NCI-H1105 (cell line): ENCODE results near the gene FGF12.
"Not testable (repeated sequence)": the region's sequence is repeated elsewhere in the genome, so short reads cannot be mapped to it uniquely, and the experiment has no call there.

Source experiments
- DNase-seq: peaks from one replicate; lab custom pipeline; 2025; lab: John Stamatoyannopoulos, UW

The FGF12 gene

DNA sequence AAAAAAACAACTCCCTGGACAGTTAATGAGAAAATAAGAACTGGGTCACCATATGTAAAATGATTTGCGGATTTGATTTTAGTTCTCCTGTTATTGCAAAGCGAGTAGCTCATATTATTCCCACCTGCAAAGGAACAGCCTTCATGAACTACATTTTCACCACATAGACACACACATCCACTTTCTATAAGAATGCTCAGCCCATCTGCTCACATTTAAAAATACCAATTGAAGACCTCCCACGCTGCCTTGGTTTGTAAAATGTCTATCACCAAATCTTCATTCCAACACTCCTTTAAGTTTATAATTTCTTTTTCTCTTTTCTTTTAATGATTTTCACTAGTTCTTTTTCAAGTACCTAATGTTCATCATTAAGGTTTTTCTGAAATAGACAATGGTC is 148.6 kb downstream of the FGF12 start:
- DNase-seq: no peak

DNA sequence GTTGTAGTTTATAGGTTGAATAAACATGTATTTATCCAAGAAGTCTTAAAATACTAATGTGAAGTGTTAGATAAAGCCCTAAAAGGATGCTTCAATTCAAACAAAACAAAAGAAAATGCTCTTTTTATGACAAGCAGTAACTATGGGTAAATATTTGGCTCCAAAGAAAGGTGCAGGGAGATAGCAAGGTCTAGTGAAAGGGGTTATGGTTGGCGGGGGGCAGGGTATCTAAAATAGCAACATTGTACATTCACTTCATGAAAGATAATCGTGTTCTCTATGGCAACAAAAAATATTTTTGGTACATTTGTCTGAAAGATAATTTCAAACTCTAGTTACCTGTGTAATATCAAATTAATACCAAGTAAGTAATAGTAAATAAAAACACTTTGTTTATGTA is 149.5 kb downstream of the FGF12 start:
- no peak for DNase-seq

DNA sequence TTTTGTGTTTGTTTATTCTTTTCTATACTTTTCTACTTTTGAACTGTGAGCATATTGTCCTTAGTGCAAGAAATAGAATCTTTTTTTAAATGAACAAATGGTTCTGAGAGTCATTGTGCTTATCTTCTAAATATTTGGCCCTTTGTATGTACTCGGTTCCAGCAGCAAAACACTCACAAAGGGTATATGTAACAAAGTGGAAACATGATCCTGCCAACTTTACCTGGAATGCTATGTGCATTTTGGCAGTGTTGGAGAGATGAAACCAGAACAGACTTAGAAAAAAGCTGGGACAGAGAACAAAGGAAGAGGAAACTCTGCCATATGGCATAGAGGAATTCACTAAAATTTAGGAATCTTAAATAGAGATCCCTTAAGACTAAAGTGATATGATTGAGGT is 150.1 kb downstream of the FGF12 start:
- no peak for DNase-seq

DNA sequence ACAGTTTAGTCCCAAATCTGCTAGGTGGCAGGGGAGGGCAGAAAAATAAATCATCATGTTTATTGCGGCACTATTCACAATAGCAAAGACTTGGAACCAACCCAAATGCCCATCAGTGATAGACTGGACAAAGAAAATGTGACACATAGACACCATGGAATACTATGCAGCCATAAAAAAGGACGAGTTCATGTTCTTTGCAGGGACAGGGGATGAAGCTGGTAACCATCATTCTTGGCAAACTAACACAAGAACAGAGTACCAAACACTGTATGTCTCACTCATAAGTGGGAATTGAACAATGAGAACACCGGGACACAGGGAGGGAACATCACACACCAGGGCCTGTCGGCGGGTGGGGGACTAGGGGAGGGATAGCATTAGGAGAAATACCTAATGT is 150.6 kb downstream of the FGF12 start:
- DNase-seq: not testable (repeated sequence)

DNA sequence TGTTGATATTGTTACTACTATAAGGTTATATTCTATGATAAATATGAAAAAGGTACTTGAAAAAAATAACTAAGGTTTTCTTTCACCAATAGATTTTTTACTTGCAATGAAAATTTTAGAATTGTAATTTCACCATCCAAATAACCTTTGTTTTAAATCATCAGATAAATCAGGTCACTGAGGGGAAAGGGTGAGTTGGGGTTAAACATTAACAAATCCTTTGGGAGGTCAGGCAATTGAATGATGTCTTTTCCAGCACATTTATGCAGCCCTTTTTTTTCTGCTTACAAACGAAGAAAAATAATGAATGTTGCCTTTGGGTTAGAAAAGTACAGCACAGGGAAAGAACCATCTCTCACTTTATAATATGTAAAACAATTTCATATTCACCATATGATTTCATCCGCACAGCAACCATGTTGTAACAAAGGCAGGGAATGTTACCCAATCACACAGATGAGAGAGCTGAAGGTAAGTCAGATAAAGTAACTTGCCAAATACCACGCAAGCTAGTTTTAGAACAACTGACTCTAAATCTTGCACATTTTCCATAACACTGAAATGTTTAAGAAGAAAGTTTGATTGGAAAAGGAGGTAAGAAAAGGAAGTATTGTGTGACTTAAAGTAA is 151.3 kb downstream of the FGF12 start:
- DNase-seq: no peak

DNA sequence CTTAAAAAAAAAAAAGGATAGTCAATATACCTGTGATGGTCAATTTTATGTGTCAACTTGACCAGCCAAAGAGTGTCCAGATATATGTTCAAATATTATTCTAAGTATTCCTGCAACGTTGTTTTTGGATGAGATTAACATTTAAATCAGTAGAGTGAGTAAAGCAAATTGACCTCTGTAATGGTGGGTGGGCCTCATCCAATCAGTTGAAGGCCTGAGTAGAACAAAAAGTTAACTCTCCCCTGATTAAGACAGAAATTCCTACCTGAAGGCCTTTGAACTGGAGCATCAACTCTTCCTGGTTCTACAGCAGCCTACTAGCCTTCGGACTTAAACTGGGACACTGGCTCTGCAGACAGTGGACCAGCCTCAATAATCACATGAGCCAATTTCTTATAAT is 154.1 kb downstream of the FGF12 start:
- DNase-seq: no peak

DNA sequence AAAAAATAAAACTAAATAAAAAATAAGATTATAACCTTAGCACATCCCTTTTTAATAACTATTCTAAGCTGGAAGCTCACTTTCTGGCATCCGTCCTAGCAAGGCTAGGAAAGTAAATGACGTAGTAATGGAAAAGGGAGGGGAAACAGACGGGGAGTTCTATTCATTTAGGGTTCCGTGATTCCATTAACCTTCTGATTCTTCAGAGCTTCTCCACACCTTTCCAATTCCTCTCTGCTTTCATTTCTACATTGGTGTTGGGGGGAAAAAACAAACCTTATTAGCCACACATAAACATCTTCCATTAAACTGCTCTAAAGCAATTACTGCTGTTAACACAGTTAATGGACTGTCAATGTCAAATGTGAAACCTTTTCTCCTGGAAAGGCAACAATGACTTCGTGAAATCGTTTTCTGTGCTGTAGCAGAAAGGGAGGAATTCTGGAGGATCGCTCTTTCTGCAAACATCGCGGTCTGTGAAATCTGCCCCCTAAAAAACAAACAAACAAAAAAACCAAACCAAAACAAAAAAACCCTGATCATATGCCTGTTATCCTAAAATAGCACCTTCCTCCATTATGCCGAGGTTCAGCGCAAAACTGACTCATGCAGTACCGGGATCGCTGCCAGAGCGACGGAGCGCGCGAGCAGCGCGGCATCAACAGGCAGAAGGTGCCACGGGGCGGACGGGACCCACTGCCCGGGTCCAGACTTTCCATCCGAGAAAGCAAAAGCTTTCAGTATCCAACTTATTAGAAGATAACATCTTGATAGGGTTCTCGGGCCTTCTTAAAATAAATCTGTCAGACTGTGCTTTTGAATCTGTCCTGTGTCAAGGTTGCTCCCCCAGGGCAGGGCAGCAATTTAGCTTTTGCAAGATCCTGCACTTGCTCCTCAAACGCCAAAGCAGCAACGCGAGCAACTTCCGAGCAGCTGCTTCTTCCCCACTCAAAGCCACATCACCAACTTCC is 156.2 kb downstream of the FGF12 start:
- DNase-seq: peak; percentile 78

DNA sequence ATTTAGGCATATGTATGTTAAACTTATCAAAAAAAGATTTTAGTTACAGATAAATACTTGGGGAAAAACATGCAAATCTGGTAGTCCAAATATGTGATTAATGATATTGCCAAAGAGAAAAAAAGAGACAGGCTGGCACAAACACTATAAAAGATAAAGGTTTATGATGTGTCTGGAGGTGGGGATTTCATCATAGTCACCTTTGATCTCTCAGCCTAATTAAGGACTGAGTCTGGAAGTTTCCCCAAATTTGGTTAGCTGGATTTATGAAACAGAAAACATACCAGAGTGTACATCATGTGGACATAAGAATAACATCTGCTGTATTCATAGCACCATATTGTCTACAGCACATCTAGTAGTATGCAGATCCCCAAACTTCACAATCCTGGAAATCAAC is 157.0 kb downstream of the FGF12 start:
- DNase-seq: peak; percentile 38

DNA sequence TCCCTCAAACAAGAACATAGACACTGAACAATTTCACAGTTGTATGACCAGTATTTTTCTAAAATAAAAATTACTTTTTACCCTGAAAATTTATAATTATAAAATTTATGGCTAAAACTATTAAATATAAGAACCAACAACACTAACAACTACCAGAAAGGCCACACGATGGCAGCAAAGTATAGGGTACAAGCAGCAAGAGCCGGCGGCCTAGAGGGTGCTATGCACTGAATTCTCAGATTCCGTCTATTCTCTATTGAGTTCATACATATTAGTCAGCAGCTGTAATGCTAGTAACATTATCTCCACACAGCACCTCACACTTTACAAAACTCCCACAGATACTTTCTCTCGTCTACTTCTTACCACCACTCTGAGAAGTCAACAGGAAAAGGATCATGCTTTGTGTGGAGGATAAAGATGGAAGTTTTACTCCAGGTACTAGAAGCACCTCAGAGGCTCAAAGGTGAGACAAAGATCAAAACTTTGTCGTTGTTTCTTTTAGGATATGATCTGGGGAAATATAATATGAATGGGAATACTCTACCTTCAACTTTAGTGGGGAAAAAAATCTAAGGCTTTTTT is 160.5 kb downstream of the FGF12 start:
- peak; percentile 85 for DNase-seq

DNA sequence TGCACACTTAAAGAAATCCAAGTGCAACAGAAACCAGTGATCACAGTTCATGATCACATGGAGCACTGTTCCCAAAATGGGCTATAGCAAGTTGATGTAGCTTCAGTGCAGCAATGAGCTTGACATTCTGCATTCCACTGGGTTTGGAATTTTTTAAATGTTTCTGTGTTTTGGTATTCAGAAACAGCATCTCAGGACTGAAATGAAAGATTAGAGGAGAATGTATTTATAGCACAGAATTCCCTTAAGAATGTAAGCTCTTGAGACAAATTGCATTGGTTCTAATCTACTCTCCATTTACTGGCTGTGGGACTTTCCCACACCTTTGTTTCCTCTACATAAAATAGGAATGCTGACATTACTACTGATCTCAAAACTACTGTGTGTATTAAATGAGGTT is 162.7 kb downstream of the FGF12 start:
- DNase-seq: no peak

DNA sequence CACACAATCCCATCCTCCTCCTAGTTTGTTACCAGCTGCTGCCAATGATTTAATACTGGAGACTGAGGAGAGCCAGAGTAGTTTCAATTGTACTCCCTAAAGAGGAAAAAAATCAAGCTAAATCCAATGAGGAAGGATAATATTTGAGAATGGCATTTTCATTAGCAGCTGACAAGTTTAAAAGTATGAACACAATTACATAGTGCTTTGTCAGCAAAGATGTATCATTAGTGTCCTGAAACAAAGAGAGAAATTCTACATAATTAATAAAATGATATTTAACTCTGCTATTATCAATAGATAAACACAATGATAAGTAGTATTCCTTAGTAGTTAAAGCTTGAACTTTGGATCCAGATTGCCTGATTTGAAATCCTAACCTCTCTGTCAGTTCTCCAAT is 163.9 kb downstream of the FGF12 start:
- no peak for DNase-seq

DNA sequence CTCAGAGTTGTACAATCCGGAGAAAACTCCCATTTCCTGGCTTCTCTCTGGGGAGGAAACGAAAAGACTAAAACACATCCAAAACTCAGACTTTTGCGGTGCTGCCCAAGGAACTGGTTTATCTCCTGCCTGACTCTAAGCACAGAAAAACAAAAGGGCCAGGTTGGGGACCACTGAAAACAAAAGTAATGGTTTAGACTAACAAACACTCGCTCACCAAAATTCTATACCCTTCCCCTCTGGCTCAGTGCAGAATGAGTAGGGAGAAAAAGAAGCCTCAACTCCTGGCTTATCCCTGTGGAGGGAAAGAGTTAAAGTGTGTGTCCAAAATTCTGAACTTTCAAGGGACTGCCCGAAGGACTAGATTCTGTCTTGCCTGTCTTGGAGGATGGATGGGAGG is 173.6 kb downstream of the FGF12 start:
- no peak for DNase-seq

DNA sequence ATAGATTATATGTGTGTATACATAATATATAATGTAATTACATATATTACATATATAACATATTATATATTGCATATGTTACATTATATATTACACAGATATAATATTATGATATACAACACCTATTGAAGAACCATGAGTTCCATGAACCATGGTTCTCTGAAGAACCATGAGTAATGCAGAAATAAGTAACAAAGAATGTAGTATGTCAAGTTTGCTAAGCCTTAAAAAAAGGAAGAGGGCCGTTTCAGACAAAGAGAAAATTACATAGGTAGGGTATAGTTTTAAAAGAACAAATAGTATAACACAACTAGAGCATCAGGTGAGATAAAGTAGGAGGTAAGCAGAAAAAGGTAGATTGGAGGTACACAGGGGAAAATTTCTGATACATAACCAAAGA is 177.0 kb downstream of the FGF12 start:
- DNase-seq: no peak

DNA sequence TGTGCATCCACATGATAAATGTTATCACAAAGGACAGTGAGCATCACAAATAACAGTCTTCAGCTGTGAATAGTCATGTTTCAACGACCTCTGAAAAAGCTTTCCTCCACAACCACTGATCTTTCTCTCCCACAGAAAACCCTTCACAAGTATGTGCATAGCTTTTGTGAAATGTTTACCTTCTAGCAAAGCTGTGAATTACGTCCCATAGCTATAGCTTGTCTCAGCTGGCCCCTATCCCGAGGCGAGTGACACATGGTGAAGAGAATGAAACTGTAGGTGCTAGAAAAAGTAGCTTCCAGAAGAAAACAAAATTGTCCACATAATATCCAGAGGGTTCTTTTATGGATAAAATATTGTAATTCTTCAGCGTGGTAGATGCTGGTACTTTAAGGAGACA is 182.0 kb downstream of the FGF12 start:
- DNase-seq: no peak

DNA sequence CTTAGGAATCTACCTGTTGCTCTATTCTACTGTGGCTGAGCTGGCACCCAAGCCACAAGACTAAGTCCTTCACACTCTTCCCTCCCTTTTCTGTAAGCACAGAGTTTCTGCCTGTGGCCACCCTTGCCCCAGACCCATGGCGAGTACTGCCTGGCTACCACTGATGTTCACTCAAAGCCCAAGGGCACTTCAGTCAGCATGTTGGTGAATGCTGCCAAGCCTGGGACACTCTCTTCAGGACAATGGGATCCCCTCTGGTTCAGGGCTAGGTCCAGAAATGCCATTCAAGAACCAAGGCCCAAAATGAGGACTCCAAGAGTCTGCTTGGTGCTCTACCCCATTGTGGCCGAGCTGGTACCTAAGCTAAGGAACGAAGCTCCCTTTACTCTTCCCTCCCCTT is 184.2 kb downstream of the FGF12 start:
- no peak for DNase-seq

DNA sequence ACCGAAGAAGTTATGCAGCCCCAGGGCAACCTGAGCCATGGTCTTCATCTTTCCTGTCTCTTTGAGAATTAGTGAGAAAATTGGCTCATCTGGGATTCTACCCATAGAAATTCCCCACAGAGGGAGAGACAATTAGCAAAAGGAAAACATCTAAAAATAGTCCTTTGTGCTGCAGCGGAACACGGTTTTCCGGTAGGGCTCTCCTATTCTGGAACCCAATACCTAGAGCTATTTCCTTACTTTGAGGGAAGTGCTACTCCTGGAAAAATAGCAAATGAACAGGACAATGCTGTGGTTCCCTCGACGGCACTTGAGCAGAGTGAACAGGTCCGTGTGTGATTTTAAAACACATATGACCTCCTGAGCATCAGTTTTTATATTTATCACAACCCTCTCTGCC is 210.5 kb downstream of the FGF12 start:
- no peak for DNase-seq

DNA sequence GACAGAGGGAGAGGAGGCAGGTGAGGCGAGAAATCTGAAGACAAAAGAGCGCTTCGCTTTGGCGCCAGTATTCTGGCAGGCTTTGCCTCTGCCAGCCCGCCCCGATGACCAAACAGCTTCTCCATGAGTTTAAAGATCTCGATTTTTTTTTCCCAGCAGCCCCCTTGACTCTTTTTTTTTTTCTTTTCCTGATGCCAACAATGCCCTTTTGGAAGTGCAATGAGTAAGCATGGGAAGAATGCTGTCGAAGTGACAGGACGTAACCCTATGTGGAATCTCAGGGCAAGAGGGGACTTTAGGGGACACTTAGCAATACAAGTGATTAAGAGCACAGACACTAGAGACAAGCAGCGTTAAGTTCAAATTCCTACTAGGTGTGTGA is 211.7 kb downstream of the FGF12 start:
- peak; percentile 92 for DNase-seq

DNA sequence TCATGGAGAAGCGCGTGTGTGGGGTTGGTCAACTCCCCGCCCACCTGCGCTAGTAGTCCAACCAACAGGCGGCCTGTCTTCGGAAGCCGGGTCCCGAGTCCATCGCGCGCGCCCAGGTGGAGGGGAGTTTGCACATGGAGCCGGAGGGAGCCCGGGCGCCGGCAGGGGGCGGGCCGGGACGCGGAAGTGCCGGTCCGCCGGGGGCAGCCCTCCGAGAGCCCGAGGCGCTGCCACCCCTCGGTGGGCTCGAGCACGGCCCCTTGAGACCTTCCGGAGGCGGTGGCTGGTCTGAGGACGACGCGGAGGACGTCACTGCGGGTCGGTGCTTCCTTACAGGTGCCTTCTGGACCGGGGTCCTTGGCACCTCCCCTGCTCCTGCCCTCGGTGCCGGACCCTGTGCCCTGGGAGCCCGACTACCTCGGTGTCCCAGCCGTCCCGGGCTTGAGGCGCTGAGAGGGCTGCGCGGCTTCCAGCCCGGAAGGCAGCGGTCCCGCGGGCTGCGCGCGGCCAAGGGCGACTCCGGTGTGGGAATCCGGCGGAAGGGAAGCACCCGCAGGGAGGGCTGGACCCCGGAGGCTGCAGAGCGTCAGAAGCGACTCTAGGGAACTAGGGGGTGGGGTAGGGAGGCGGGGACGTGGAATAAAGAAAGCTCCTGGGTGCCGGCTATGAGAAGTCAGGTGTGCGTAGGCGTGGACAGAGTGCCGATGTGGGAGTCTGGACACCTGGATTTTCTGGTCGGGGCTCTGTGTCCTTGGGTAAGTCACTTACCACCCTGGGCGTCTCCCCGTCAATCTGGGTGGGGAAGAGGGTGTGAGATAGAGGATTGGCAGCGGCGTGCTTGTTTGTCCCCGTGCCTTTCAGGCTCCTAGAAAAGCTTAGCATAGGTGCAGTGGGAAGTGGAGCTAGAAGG is 212.3 kb downstream of the FGF12 start:
- peak; percentile 95 for DNase-seq

DNA sequence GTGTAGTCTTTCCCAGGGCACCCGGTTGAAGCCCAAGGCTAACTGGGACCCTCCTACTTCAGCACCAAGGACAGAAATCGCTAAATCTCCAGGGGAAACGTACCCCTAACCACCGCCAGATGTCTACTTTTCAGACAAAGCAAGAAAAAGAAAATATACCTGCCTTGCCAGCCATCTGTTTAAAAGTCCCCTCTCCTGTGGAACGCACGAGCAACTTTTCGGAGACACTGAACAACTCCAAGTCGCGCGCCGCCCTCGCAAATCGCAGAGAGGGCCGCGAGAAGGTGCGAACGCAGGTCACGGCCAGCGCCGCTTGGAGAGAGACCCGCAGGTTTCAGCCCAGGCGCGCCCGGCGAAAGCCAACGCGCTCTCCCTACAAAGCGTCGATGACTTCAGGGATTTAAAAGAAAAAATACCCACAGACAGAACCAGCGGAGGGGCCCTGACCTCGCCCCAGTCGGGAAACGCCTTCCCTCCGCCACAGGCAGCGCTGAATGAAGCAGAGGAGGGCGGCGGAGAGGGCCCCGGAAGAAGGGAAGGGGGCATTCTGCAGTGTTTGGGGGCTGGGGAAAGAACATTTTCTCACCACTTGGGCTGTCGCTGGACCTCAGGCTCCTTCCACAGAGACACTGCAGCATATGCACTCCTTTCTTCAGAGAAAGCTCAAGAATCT is 213.1 kb downstream of the FGF12 start:
- DNase-seq: peak; percentile 46

DNA sequence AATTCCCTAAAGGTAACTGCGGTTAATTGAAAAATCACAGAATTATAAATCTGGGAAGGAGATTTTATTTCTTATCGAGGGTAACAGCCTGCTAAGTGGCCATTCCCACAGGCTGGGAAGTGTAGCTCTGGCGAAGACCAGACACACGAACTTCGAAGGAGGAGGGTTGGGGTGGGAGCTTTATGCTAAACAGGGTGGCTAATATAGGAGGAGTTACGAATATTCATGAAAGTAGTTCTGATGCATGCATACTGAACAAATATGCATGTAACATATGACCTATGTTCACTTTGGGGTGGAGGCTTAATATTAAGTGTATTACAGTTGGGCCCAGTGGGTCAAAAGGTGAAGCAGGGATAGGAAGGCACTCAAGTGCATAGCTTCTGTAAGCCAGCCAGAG is 221.6 kb downstream of the FGF12 start:
- no peak for DNase-seq

DNA sequence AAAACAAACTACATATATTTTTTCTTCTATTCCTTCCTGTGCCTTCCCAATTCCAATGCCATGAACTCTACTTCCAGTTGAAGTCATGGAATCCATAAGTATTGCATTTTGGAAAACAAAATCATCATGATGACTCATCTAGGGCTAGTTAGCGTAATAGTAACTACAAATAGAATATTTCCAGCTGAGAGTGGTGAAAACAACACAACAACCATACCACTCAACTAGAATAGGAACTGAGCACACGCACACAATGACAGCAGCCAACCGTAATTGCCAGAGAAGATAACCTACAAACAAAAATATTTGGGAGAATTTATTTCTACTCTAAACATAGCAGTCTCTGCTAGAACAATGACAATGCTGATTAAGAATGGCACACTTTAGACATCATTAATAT is 225.9 kb downstream of the FGF12 start:
- DNase-seq: no peak
